Tibial nerve (tissue), 4 donors: ENCODE measurements around the gene CCDC24. TPM values are rescaled to one million over a fixed set of nuclear protein-coding genes. Genes with fewer than 3 reads are reported as not detected.

Experiments used
- DNase-seq, 2 donors: peaks; one replicate each; pipeline ENCODE4 v3.0.0-alpha.2; 2019; ENCODE audit warnings: low spot score in 2 of 2
- H3K27ac ChIP-seq, 4 donors: fragments of 200-600 bp; sonication (generic) in 3 of 4; one replicate each; pipeline ENCODE4 v1.5.1; 2017 to 2019; ENCODE audit warnings: mild to moderate bottlenecking in 1 of 4
- H3K27me3 ChIP-seq, 2 donors: fragments of 200-600 bp; sonication (generic) in 1 of 2; one replicate each; pipeline versions ENCODE4 v1.5.1 to v1.6.0; 2017 to 2019
- H3K36me3 ChIP-seq, 3 donors: fragments of 200-600 bp; sonication (generic); one replicate each; pipeline ENCODE4 v1.5.1; 2018 to 2019
- H3K4me1 ChIP-seq, 4 donors: fragments of 200-600 bp; sonication (generic) in 3 of 4; one replicate each; pipeline ENCODE4 v1.5.1; 2017 to 2019
- H3K4me3 ChIP-seq, 4 donors: fragments of 200-600 bp; sonication (generic) in 3 of 4; one replicate each; pipeline ENCODE4 v1.5.1; 2017 to 2019; ENCODE audit warnings: mild to moderate bottlenecking in 1 of 4, moderate library complexity in 1 of 4
- H3K9me3 ChIP-seq, 4 donors: fragments of 200-600 bp; sonication (generic) in 3 of 4; one replicate each; pipeline ENCODE4 v1.5.1; 2017 to 2019
- CTCF ChIP-seq, 5 experiments: fragments of 200-600 bp in 3 of 5; fragments of 450-650 bp in 2 of 5; sonication (generic) in 3 of 5; IDR thresholded peaks; one replicate each; pipeline ENCODE4 v1.5.1; 2016 to 2019; ENCODE audit warnings: antibody characterized with exemption in 5 of 5, mild to moderate bottlenecking in 3 of 5, moderate library complexity in 2 of 5
- EP300 ChIP-seq, 2 donors: sonication (generic); formaldehyde crosslinking; IDR thresholded peaks; one replicate each; pipeline ENCODE4 v1.6.1; 2017; ENCODE audit warnings: antibody characterized with exemption in 2 of 2, mild to moderate bottlenecking in 1 of 2
- POLR2A ChIP-seq, 2 donors: fragments of 450-650 bp; IDR thresholded peaks; one replicate each; pipeline ENCODE4 v1.6.1; 2017; ENCODE audit warnings: antibody characterized with exemption in 2 of 2, mild to moderate bottlenecking in 2 of 2, moderate library complexity in 2 of 2
- WGBS, 2 donors: methylation state at CpG; one replicate each; pipeline ENCODE4 v1.1.5; 2018; 5-methylcytosine and 5-hydroxymethylcytosine counted together
- total RNA-seq, 4 donors: library from RNA; depleted of rRNA; stranded (reverse); fragments of >200 nt; gene quantifications; one replicate each; pipeline ENCODE4 v1.1.0, GENCODE V29; 2016

The CCDC24 gene
- total RNA-seq, 4 donors from 2014 or later, result 5.4 to 18.8 (median 8.9) TPM

- Histone ChIP-seq H3K36me3 (peaks cover 0 to 22% (median 5%) of the 10 kb centered on the region in 3 donors), H3K4me3 (peak within 1 kb of the TSS; percentile 44 to 79 (median 62)), H3K27ac (peak within 1 kb of the TSS; percentile 75 to 97 (median 94)), H3K4me1 (peaks cover 0 to 43% (median 24%) of the 10 kb centered on the region in 4 donors), H3K9me3 (no peaks in the 10 kb centered on the region), H3K27me3 (no peaks in the 10 kb centered on the region)
- 0% methylated on average over 40 to 41 of the region's 74 CpGs for WGBS, 2 donors
- DNase-seq, result peak; percentile 88 to 91
- TF ChIP-seq POLR2A (IDR thresholded peaks at IDR 0.05) (peak in 1 of 2 donors; percentile 53), CTCF (IDR thresholded peaks at IDR 0.05) (peak; percentile 64 to 92 (median 87)), EP300 (IDR thresholded peaks at IDR 0.05) (peak; percentile 54 to 91)
Observed at GRCh38 chr1:43946236-43947060, 45.0 kb upstream of the CCDC24 start, which contains the start of gene IPO13. Gene IPO13 (plus strand): TSS chr1:43946950. CDS start chr1:43947601, 651 bp downstream.

GRCh38 chr1:43947061-43947873 lies 44.1 kb upstream of the CCDC24 start:
- peak overlapping the region; percentile 44 to 79 (median 62) for H3K4me3 ChIP-seq
- H3K36me3 ChIP-seq, result peaks cover 0 to 22% (median 5%) of the 10 kb centered on the region in 3 donors
- H3K27me3 ChIP-seq, result no peaks in the 10 kb centered on the region
- peak in 1 of 2 donors; percentile 21 for DNase-seq
- 5 to 6% methylated on average over 21 to 27 of the region's 27 CpGs for WGBS, 2 donors
- H3K9me3 ChIP-seq, result no peaks in the 10 kb centered on the region
- no peak for TF ChIP-seq CTCF (IDR thresholded peaks at IDR 0.05)
- TF ChIP-seq POLR2A (IDR thresholded peaks at IDR 0.05), result no peak
- TF ChIP-seq EP300 (IDR thresholded peaks at IDR 0.05), result no peak
- H3K27ac ChIP-seq, result peak overlapping the region; percentile 75 to 97 (median 94)
- peaks cover 0 to 43% (median 24%) of the 10 kb centered on the region in 4 donors for H3K4me1 ChIP-seq

- 17 to 21% methylated on average over 3 of the region's 3 CpGs for WGBS, 2 donors
Observed at GRCh38 chr1:43947874-43948437, 43.4 kb upstream of the CCDC24 start.

GRCh38 chr1:43949678-43950077 lies 41.7 kb upstream of the CCDC24 start:
- no peak for TF ChIP-seq EP300 (IDR thresholded peaks at IDR 0.05)
- H3K36me3 ChIP-seq, result peaks cover 0 to 22% (median 5%) of the 10 kb centered on the region in 3 donors
- no peaks in the 10 kb centered on the region for H3K9me3 ChIP-seq
- no peak overlapping the region for H3K27ac ChIP-seq
- no peak for DNase-seq
- no peaks in the 10 kb centered on the region for H3K27me3 ChIP-seq
- peaks cover 0 to 55% (median 24%) of the 10 kb centered on the region in 4 donors for H3K4me1 ChIP-seq
- H3K4me3 ChIP-seq, result no peak overlapping the region
- 85 to 88% methylated on average over 9 to 13 of the region's 13 CpGs for WGBS, 2 donors

More at GRCh38 chr1:43947874-43948437, 43.4 kb upstream of the CCDC24 start:
- Histone ChIP-seq H3K9me3 (no peaks in the 10 kb centered on the region), H3K27me3 (no peaks in the 10 kb centered on the region), H3K27ac (peak overlapping the region in 3 of 4 donors; percentile 75 to 97 (median 94)), H3K36me3 (peaks cover 0 to 22% (median 5%) of the 10 kb centered on the region in 3 donors), H3K4me3 (peak overlapping the region; percentile 44 to 79 (median 62)), H3K4me1 (peaks cover 0 to 46% (median 24%) of the 10 kb centered on the region in 4 donors)
- no peak for DNase-seq
- TF ChIP-seq CTCF (IDR thresholded peaks at IDR 0.05), result no peak
- no peak for TF ChIP-seq POLR2A (IDR thresholded peaks at IDR 0.05)
- TF ChIP-seq EP300 (IDR thresholded peaks at IDR 0.05), result no peak
